NCI-H82 treated with DMSO at 0.1 percent for 48 hours (cell line): ENCODE results near the gene PCCA.
"Not testable (repeated sequence)": the region's sequence is repeated elsewhere in the genome, so short reads cannot be mapped to it uniquely, and the experiment has no call there.

Experiments
- DNase-seq: peaks from one replicate; lab custom pipeline; 2025; ENCODE audit not compliant: unreplicated experiment; lab: John Stamatoyannopoulos, UW

Gene PCCA

DNA sequence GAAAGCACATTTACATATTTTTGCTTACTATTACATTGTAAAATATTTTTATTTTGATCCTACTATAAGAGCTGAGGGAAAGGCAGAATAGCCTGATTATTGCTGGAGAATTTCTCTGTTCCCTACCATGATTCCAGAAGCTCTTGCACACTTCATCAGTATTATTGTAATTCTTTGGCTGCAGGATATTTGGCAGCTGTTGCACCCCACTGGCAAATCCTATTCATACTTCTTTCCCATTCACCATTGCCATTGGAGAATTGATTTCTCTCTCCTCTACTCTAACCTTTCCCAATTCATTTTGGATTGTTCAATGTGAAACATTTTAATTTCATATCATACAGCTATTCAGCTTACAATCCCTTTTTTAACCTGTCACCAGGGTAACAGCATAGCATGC lies 261.7 kb downstream of the PCCA start:
- no peak for DNase-seq

DNA sequence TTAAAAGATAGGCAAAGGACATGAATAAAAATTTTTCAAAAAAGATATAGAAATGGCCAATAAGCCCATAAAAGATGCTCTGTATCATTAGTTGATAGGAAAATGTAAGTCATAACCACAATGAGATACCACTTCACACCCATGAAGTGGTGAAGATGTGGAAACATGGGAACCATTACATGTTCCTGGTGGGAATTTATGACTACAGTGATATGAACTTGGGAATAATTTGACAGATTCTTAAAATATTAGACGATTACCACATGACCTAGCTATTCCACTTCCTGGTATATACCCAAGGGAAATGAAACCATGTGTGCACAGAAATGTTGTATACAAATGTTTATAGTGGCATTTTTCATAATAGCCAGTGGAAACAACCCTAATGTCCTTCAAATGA lies 267.5 kb downstream of the PCCA start:
- DNase-seq, result no peak

DNA sequence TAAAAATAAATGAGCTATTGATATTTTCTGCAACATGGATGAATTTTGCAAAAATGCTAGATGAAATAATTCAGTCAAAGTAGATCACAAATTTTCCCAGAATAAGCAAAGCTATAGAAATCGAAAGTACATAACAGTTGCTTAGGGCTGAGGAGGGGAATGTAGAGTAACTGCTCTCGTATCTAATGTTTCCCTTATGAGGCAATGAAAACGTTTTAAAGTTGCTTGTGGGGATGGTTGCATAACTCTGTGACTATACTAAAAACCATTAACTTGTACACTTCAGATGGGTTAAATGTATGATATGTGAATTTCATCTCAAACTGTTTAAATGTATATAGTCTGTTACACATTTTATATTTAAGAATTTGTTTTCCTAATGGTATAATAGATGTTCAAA lies 268.0 kb downstream of the PCCA start:
- DNase-seq, result no peak

GRCh38 chr13:100357764-100358163 lies 268.9 kb downstream of the PCCA start:
- DNase-seq, result no peak

DNA sequence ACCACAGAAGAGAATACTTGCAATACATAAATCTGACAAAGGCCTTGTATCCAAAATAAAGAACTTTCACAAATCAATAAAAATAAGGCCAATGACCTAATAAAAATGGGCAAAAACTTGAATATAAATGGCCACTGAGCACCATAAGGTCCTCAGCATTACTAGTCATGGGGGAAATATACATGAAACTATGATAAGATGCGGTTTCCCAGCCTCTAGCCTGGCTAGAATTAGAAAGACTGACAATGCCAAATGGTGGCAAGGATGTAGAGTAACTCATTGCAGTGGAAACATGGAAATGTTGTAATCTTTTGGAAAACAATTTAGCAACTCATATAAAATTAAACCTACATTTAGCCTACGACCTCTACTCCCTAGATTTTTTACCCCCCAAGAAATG lies 272.6 kb downstream of the PCCA start:
- DNase-seq, result no peak

DNA sequence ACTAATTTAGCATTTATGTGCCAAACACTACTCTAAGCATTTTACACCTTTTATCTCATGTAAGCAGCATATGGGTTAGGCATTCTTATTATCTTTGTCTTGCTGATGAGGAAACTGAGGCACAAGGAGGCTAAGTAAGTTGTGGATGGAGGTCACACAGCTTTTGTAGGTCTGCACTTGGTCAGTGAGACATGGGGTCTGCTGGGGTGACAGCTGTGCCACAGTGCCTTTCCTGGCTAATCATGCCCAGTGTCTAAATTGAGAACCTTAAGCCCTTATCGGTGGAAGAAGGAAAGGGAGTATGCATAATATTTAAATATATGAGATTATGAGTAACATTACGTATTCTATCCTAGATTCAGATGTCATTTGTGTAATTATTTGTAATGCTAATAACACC lies 273.5 kb downstream of the PCCA start:
- no peak for DNase-seq

DNA sequence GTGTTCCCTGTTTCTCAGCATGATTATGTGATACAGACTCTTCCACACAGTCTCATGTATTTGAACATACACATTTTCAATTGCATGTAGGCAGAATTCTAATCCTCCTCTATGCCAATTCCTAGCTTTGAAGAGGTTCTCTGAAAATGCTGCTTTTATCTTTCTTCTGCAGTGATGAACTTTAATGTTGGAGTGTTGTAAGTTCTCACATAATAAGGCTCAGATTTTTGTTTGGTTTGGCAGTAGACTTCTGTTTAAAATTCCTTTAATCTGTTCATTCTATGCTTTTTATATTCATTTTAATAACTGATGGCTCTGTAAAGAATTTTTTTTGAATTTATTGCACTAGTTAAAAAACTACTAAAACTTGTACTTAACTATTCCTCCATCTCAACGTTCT lies 273.9 kb downstream of the PCCA start:
- DNase-seq, result no peak

DNA sequence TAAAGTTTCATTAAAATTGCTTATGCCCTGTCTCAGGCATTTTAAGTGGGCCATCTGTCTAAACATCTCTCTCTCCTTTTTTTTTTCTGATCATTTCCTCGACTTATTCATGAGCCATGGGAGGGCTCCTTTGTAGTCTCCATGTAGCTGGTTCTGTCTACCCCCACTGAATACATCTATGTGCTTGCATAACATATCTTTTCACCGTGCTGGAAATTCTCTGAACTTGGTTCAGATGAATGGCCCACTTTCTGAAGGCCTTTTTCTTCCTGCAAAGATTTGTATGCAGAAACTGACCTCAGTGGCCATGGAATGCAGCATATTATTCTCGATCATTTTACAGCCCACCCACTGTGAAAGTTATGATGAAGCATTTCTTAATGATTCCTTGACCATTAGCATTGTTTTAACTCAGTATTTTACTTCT lies 274.4 kb downstream of the PCCA start:
- DNase-seq, result no peak

DNA sequence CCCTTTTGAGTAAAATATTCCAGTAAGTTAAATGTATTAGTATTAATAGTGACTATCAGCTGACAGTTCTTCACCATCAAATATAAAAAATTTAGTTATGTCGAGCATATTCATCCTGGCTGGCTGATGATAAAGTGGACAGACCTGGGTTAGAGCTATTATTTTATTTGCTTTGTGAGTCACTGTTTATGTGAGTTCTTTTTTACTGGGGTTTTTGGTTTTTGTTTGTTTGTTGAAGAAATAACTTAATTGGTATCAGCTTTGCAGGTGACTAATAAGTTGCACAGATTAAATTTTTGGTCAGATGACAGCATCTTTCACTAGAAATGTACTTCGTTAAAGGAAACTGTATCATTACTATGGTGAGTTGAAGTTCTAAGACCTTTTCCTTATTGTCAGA lies 275.0 kb downstream of the PCCA start:
- no peak for DNase-seq

DNA sequence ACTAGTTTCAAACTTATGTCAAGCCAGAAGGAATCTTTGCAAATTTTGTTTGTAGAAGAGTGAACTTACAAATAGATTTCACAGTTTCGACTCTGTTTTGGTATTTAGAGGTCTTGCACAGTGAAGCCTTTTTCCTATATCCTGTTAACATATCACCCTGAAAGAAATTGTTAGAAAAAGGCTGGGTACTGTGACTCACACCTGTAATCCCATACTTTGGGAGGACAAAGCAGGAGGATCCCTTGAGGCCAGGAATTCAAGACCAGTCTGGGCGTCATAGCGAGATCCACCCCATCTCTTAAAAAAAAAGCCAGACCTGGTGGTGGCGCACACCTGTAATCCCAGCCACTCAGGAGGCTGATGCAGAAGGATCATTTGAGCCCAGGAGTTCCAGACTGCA lies 275.7 kb downstream of the PCCA start:
- no peak for DNase-seq

DNA sequence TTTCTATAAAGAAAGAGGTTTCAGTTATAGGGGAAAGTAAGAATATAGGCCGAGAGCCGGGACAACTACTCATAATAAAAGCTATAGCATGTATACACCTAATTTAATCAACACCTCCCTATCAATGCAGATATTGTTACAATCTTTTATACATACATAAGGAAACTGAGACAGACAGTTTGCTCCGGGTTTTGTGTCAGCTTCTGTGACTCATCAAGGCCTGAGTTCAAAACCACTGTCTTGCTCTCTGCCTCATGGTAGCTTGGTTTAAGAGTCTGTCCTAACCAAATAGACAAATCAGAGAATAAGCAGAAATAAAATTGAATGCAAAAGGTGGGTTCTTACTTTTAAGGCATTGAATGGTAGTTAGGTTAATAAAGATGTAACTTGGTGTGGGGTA lies 276.8 kb downstream of the PCCA start:
- no peak for DNase-seq

DNA sequence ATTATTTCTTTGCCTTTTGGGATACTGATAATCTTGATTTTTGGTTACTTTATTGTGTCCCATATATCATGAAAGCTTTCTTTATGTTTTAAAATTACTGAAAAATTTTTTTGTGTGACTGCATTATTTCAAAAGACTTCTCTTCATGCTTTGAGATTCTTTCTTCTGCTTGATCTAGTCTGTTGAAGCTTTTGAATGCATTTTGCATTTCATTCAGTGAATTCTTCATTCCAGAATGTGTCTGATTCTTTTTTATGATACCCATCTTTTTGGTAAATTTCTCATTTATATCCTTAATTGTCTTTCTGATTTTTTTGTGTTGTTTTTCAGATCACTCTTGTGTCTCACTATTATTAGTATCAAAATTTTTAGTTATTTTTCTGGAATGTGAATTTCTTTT lies 289.6 kb downstream of the PCCA start:
- DNase-seq, result no peak

DNA sequence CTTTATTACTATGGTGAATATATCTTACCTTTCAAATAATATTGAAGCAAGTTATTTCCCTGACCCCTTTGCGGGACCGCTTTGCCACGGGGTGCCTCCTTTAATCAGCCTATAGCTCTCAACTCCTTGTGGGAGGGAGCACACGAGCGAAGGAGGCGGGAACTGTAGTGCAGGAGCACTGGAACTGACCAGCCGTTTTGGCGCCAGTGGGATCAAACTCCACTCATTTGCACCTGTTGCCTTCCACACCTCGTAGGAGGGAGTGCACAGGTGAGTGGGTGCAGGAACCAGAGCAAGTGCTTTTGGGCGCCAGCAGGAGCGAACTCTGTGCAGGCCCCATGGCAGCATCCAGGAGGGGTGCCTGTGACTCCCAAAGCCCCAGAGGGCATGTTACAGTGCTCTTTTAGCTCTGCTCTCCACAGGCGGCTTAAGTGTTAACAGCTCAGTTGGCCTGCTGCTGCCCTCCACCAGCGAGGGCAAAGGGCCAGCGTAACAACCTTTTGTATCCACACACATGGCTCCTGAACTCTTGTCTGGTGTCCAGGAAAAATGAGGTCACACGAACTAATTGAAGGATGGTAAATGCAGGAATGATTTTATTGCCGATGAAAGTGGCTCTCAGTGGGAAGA lies 292.8 kb downstream of the PCCA start:
- no peak for DNase-seq

DNA sequence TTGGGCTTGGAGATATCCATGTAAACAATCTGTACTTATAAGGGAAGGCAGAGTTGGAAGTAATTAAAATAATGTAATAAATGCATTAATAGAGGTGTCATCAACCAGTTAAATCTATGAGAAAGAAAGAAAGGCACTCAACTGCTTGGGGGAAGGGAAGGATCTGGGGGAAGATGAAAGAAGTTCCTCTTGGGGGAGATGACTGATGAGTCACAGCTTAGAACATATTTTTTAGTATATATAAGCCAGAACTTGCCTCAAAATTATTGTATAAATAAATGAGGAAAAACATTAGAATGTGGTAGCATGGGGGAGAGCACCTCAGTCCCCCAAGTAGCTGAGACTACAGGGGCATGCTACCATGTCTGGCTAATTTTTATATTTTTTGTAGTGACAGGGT lies 293.9 kb downstream of the PCCA start:
- DNase-seq, result no peak

DNA sequence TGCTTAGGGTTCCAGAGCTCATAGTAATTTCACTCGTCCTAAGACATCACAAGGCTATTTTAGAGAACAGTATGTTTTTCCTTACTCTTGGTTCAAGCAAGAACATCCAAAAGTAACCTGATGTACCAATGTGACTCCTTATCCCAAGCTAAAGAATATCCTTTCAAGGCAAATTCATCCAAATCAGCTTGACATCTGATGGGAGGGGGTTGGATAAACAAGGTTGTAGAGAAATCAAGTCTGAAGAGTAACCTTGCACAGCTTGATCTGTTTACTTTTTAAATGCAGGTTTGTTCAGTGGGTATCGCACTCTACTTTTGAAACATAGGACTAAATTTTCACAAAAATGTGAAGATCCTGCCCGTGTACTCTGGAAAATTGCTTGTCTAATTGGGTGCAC lies 298.5 kb downstream of the PCCA start:
- DNase-seq, result no peak

DNA sequence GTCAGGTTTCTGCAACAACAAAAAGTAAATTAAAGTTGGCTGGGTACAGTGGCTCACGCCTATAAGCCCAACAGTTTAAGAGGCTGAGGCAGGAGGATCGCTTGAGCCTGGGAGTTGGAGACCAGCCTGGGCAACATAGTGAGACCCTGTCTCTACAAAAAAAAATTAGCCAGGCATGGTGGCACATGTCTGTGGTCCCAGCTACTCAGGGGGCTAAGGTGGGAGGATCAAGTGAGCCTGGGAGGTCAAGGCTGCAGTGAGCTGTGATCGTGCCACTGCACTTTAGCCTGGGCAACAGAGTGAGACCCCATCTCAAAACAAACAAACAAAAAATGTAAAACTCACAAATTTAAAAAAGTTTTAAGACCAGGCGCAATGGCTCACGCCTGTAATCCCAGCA lies 299.3 kb downstream of the PCCA start:
- DNase-seq, result not testable (repeated sequence)

- DNase-seq, result no peak
Observed at GRCh38 chr13:100388923-100389322, 300.0 kb downstream of the PCCA start.

DNA sequence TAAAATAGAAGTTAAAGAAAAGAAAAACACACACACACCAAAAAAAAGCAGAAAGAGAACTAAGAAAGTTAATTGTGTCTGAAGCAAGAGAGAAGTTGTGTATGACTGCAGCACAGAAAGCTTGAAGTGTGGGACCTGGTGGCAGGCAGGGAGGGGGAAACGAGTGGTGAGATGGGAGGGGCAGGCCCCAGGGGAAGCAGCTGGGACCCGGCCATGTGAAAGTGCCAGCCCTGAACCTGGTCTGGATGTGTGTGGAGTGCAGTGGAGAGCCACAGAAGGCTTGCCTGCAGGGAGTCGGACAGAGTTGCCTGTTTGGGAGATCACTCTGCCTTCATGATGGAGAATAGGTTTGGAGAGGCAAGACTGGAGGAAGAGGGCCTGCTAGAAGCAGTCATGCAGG lies 300.7 kb downstream of the PCCA start:
- no peak for DNase-seq

GRCh38 chr13:100392709-100393630 lies 304.1 kb downstream of the PCCA start:
- DNase-seq, result no peak

GRCh38 chr13:100394005-100394695 lies 305.3 kb downstream of the PCCA start:
- no peak for DNase-seq

GRCh38 chr13:100395698-100396373 lies 306.9 kb downstream of the PCCA start:
- no peak for DNase-seq
